WTC11 (cell line): Measurements from ENCODE around the gene PAF1. TPM values are rescaled to one million over a fixed set of nuclear protein-coding genes. Genes with fewer than 3 reads are reported as not detected.

Experiments
- ATAC-seq: fragments of 200-7000 bp; cut with Tn5 transposase; 2 replicates; pipeline ENCODE4 v1.10.0; 2021; ENCODE audit warnings: mild to moderate bottlenecking, moderate library complexity
- CTCF ChIA-PET: fragments of 300-600 bp; sonication (Branson Sonifier 250); formaldehyde crosslinking; loops from one replicate; lab custom pipeline; 2021; ENCODE audit warnings: antibody characterized with exemption; lab: Charles Lee
- POLR2A ChIA-PET: fragments of 350-600 bp; sonication (Branson Sonifier 250); formaldehyde crosslinking; loops from one replicate; lab custom pipeline; 2021; ENCODE audit warnings: antibody characterized with exemption; lab: Charles Lee
- DNase-seq: peaks from one replicate; pipeline ENCODE4 v3.0.0; 2021; ENCODE audit warnings: low spot score
- H3K27ac Mint-ChIP-seq: 2 replicates; pipeline ENCODE4 v1.8.0; 2021; ENCODE audit warnings: mixed read lengths
- H3K27me3 Mint-ChIP-seq: 2 replicates; pipeline ENCODE4 v1.8.0; 2021; ENCODE audit warnings: low read depth, mild to moderate bottlenecking, moderate library complexity, mixed read lengths
- H3K36me3 Mint-ChIP-seq: 2 replicates; pipeline ENCODE4 v1.8.0; 2021; ENCODE audit warnings: mixed read lengths
- H3K4me1 Mint-ChIP-seq: 2 replicates; pipeline ENCODE4 v1.8.0; 2022; ENCODE audit warnings: mixed read lengths
- H3K4me3 Mint-ChIP-seq: 2 replicates; pipeline ENCODE4 v1.8.0; 2021; ENCODE audit warnings: mild to moderate bottlenecking, moderate library complexity, mixed read lengths
- H3K9me3 Mint-ChIP-seq: 2 replicates; pipeline ENCODE4 v1.8.0; 2021; ENCODE audit warnings: mixed read lengths
- EMX1 ChIP-seq: fragments of 250-450 bp; sonication (Bioruptor Pico); IDR thresholded peaks from 2 replicates; pipeline ENCODE4 v1.8.0; 2021; ENCODE audit warnings: mild to moderate bottlenecking
- ETV6 ChIP-seq: sonication (generic); formaldehyde crosslinking; IDR thresholded peaks from 2 replicates; pipeline ENCODE4 v1.8.1; 2022; ENCODE audit warnings: mild to moderate bottlenecking, missing genetic modification reagents
- NFE2L1 ChIP-seq: sonication (generic); formaldehyde crosslinking; IDR thresholded peaks from 2 replicates; pipeline ENCODE4 v1.8.1; 2023; ENCODE audit warnings: missing genetic modification reagents
- PRRX2 ChIP-seq: fragments of 250-450 bp; sonication (Bioruptor Pico); IDR thresholded peaks from 2 replicates; pipeline ENCODE4 v1.8.0; 2021; ENCODE audit warnings: mild to moderate bottlenecking
- SP1 ChIP-seq: sonication (generic); formaldehyde crosslinking; conservative IDR thresholded peaks from 2 replicates; pipeline ENCODE4 v1.8.1; 2022; ENCODE audit warnings: missing genetic modification reagents
- ZNF121 ChIP-seq: sonication (generic); formaldehyde crosslinking; IDR thresholded peaks from 2 replicates; pipeline ENCODE4 v1.8.0; 2023; ENCODE audit warnings: missing genetic modification reagents
- ZNF219 ChIP-seq: sonication (generic); formaldehyde crosslinking; IDR thresholded peaks from 2 replicates; pipeline ENCODE4 v1.8.0; 2023; ENCODE audit warnings: missing genetic modification reagents, mild to moderate bottlenecking, borderline replicate concordance
- ZNF263 ChIP-seq: sonication (generic); formaldehyde crosslinking; IDR thresholded peaks from 2 replicates; pipeline ENCODE4 v1.8.1; 2022; ENCODE audit warnings: low read depth, mild to moderate bottlenecking, moderate library complexity, missing genetic modification reagents
- ZNF671 ChIP-seq: fragments of 250-450 bp; sonication (Bioruptor Pico); IDR thresholded peaks from 2 replicates; pipeline ENCODE4 v1.8.0; 2021; ENCODE audit warnings: mild to moderate bottlenecking
- total RNA-seq: library from RNA; stranded (reverse); gene quantifications from 3 replicates; pipeline ENCODE4 v1.2.3, GENCODE V29; 2021
- TF ChIP-seq, protein P1 (sequence below): sonication (generic); formaldehyde crosslinking; IDR thresholded peaks from 2 replicates; pipeline ENCODE4 v1.8.1; 2022; ENCODE audit warnings: mild to moderate bottlenecking, moderate library complexity, missing genetic modification reagents
- TF ChIP-seq, protein P2 (sequence below): sonication (generic); formaldehyde crosslinking; IDR thresholded peaks from 2 replicates; pipeline ENCODE4 v1.8.0; 2022; ENCODE audit warnings: mild to moderate bottlenecking, missing genetic modification reagents
- TF ChIP-seq, protein P3 (sequence below): fragments of 250-450 bp; sonication (Bioruptor Pico); IDR thresholded peaks from 2 replicates; pipeline ENCODE4 v1.9.0; 2021; ENCODE audit warnings: moderate library complexity, mild to moderate bottlenecking, inconsistent platforms, borderline replicate concordance
- TF ChIP-seq, protein P4 (sequence below): fragments of 250-450 bp; sonication (Bioruptor Pico); IDR thresholded peaks from 2 replicates; pipeline ENCODE4 v2.1.2; 2022; ENCODE audit warnings: mild to moderate bottlenecking, moderate library complexity
- TF ChIP-seq, protein P5 (sequence below): sonication (generic); formaldehyde crosslinking; IDR thresholded peaks from 2 replicates; pipeline ENCODE4 v1.8.0; 2023; ENCODE audit warnings: missing genetic modification reagents
- TF ChIP-seq, protein P6 (sequence below): fragments of 200-600 bp; IDR thresholded peaks from 2 replicates; pipeline ENCODE4 v1.8.0; 2022; ENCODE audit warnings: antibody characterized with exemption
- TF ChIP-seq, protein P7 (sequence below): sonication (generic); formaldehyde crosslinking; IDR thresholded peaks from 2 replicates; pipeline ENCODE4 v1.8.0; 2022; ENCODE audit warnings: mild to moderate bottlenecking, missing genetic modification reagents
- TF ChIP-seq, protein P8 (sequence below): sonication (generic); formaldehyde crosslinking; IDR thresholded peaks from 2 replicates; pipeline ENCODE4 v1.8.1; 2023; ENCODE audit warnings: mild to moderate bottlenecking, missing genetic modification reagents, borderline replicate concordance

The PAF1 gene
- total RNA-seq, 1 experiment from 2014 or later, result 27.8 TPM

DNA sequence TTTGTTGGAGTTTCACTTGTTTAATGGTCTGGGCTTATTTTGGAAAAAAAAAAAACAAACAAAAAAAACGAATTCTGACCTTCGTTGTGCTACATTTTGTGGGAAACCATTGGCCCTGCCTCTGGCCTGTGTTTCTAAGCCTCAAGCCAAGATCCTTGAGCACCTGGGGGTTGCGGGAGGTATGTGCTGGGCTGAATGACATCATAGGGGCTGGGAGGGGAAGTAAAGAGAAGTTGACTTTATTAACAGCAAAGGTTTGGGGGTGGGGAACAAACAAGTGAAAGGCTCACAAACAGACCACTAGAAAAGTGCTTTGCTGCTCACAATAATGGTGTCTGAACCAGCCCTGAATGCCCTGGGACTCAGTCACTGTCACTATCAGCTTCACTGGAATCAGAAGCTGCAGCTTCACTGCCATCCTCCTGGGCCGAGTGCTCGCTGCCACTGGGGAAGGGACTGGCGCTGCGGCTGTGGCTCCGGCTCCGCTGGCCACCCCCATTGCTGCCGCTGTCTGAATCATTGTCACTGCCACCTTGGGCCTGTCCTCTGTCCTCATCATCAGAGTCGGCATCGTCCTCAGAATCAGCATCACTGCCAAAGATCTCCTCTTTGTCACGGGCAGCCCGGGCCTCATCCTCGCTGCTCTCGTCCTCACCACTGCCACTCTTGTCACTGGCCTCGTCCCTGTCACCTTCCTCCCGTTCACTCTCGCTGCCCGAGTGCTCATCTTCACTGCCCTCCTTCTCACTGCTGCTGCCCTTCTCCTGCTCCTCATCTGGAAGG lies 5.1 kb downstream of the PAF1 start (continued):
- TF ChIP-seq, protein P1, sequence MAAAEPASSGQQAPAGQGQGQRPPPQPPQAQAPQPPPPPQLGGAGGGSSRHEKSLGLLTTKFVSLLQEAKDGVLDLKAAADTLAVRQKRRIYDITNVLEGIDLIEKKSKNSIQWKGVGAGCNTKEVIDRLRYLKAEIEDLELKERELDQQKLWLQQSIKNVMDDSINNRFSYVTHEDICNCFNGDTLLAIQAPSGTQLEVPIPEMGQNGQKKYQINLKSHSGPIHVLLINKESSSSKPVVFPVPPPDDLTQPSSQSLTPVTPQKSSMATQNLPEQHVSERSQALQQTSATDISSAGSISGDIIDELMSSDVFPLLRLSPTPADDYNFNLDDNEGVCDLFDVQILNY (CRISPR knock-in tag), result no peak
- TF ChIP-seq, protein P2, sequence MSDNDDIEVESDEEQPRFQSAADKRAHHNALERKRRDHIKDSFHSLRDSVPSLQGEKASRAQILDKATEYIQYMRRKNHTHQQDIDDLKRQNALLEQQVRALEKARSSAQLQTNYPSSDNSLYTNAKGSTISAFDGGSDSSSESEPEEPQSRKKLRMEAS (CRISPR knock-in tag), result no peak

DNA sequence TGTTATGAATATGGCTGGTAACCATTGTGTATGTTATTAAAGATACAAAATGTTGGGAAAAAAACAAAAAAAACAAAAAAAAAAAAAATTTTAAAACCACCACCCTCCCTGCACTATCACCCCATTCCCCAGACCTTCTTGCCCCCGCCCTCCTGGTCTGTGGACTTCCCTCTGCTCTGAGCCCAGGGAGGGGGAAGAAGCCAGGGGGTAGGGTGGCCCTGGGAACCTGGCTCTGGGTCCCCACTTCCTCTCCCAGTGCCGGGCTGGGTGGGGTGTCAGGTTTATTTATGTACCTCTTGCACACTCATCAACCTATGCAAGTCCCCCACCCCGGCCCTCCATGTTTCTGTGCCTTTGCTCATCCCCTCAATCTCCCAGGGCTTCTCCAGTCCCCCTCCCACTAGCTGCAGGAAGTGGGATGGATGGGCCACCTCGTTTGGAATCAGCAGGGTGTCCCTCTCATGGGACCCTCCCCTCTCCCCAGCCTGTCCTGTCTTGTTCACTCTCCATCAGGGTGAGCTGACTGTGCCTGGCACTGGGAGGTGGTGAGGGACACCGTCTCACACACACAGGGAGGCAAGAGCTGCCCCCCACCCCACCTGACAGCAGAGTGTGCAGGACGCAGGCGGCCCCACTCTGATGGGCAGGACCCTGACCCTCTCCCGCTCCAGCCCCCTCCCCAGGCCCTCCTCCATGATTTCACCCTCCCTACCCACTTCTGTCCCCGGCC lies 5.9 kb downstream of the PAF1 start:
- no peaks in the 10 kb centered on the region; the same call in 1 of the 2 replicates for H3K27me3 Mint-ChIP-seq
- H3K27ac Mint-ChIP-seq, result no peak overlapping the region
- peak; percentile 16; the same call in 1 of the 2 replicates for ATAC-seq
- no peaks in the 10 kb centered on the region for H3K9me3 Mint-ChIP-seq
- TF ChIP-seq, protein P3, sequence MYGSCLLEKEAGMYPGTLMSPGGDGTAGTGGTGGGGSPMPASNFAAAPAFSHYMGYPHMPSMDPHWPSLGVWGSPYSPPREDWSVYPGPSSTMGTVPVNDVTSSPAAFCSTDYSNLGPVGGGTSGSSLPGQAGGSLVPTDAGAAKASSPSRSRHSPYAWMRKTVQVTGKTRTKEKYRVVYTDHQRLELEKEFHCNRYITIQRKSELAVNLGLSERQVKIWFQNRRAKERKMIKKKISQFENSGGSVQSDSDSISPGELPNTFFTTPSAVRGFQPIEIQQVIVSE (CRISPR knock-in tag), result no peak
- TF ChIP-seq PRRX2 (CRISPR knock-in tag), result no peak
- TF ChIP-seq, protein P4, sequence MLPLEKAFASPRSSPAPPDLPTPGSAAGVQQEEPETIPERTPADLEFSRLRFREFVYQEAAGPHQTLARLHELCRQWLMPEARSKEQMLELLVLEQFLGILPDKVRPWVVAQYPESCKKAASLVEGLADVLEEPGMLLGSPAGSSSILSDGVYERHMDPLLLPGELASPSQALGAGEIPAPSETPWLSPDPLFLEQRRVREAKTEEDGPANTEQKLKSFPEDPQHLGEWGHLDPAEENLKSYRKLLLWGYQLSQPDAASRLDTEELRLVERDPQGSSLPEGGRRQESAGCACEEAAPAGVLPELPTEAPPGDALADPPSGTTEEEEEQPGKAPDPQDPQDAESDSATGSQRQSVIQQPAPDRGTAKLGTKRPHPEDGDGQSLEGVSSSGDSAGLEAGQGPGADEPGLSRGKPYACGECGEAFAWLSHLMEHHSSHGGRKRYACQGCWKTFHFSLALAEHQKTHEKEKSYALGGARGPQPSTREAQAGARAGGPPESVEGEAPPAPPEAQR, result no peak
- TF ChIP-seq ETV6 (CRISPR knock-in tag), result no peak
- TF ChIP-seq, protein P5, sequence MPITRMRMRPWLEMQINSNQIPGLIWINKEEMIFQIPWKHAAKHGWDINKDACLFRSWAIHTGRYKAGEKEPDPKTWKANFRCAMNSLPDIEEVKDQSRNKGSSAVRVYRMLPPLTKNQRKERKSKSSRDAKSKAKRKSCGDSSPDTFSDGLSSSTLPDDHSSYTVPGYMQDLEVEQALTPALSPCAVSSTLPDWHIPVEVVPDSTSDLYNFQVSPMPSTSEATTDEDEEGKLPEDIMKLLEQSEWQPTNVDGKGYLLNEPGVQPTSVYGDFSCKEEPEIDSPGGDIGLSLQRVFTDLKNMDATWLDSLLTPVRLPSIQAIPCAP, result no peak
- TF ChIP-seq, protein P6, sequence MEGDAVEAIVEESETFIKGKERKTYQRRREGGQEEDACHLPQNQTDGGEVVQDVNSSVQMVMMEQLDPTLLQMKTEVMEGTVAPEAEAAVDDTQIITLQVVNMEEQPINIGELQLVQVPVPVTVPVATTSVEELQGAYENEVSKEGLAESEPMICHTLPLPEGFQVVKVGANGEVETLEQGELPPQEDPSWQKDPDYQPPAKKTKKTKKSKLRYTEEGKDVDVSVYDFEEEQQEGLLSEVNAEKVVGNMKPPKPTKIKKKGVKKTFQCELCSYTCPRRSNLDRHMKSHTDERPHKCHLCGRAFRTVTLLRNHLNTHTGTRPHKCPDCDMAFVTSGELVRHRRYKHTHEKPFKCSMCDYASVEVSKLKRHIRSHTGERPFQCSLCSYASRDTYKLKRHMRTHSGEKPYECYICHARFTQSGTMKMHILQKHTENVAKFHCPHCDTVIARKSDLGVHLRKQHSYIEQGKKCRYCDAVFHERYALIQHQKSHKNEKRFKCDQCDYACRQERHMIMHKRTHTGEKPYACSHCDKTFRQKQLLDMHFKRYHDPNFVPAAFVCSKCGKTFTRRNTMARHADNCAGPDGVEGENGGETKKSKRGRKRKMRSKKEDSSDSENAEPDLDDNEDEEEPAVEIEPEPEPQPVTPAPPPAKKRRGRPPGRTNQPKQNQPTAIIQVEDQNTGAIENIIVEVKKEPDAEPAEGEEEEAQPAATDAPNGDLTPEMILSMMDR, result no peak
- no peak for TF ChIP-seq SP1 (CRISPR knock-in tag)
- peaks cover 72% of the 10 kb centered on the region for H3K36me3 Mint-ChIP-seq
- DNase-seq, result no peak
- H3K4me3 Mint-ChIP-seq, result no peak overlapping the region
- CTCF ChIA-PET, result interaction anchor here (0.7 kb wide), 1 partner anchor 13 kb away, joined by 4 read pairs; no protein-coding TSS in a partner anchor
- POLR2A ChIA-PET, result interaction anchor here (1.2 kb wide), 1 partner anchor 51 kb away, joined by 3 read pairs; the partner anchor contains the start of gene RPS16
- peaks cover 8% of the 10 kb centered on the region for H3K4me1 Mint-ChIP-seq

DNA sequence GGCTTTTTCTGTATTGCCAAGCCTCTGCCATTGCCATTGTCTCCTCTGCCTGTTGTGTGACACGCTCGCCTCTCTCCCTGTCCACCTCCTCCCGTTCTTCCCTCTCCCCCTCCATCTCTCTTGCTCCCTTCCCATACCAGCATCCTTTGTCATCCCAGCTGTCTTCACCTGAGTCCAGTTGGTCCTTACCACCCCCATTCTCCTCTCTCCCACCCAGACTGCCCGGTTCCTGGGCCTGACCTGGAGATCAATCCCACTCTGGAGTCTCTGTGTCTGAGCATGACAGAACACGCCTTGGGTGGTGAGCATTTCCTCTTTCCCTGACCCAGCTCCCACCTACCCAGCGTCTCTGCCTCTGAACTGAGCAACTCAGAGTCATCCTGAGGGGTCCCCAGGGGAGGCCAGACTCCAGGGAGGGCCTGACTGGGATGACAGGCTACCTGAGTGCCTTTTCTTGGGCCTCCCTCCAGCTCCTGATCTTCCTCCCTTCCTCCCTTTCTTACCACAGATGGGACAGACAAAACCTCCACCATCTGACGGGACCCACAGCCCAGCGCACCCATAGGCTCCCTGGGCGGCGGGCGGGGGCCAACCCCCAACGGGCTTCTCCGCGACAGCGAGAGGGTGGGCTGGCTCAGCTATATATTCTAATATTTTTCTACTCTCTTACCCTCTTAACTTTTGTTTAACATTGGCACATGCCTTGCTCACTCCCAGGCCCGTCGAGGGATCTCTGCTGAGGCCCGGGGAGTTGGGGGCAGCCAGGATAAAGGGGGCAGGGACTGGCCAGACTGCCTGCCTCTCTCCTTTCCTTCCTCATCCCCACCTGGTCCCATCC lies 7.7 kb downstream of the PAF1 start:
- no peaks in the 10 kb centered on the region for H3K9me3 Mint-ChIP-seq
- ChIA-PET CTCF (interaction anchor here (1.7 kb wide), 1 partner anchor 15 kb away, joined by 6 read pairs; no protein-coding TSS in a partner anchor), POLR2A (interaction anchor here (1.2 kb wide), 1 partner anchor 21 kb away, joined by 3 read pairs; no protein-coding TSS in a partner anchor)
- H3K36me3 Mint-ChIP-seq, result peaks cover 77% of the 10 kb centered on the region
- no peak for ATAC-seq
- DNase-seq, result no peak
- H3K27me3 Mint-ChIP-seq, result no peaks in the 10 kb centered on the region
- no peak overlapping the region; the same call in 1 of the 2 replicates for H3K27ac Mint-ChIP-seq
- H3K4me1 Mint-ChIP-seq, result peaks cover 7% of the 10 kb centered on the region; the same call in 1 of the 2 replicates
- H3K4me3 Mint-ChIP-seq, result no peak overlapping the region
- TF ChIP-seq EMX1 (CRISPR knock-in tag) (no peak), ZNF671 (no peak), ZNF219 (CRISPR knock-in tag) (no peak), ZNF263 (no peak), NFE2L1 (CRISPR knock-in tag) (no peak), ZNF121 (no peak)
- TF ChIP-seq, protein P7, sequence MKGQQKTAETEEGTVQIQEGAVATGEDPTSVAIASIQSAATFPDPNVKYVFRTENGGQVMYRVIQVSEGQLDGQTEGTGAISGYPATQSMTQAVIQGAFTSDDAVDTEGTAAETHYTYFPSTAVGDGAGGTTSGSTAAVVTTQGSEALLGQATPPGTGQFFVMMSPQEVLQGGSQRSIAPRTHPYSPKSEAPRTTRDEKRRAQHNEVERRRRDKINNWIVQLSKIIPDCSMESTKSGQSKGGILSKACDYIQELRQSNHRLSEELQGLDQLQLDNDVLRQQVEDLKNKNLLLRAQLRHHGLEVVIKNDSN, result no peak
- TF ChIP-seq, protein P5, result no peak
- TF ChIP-seq, protein P8, sequence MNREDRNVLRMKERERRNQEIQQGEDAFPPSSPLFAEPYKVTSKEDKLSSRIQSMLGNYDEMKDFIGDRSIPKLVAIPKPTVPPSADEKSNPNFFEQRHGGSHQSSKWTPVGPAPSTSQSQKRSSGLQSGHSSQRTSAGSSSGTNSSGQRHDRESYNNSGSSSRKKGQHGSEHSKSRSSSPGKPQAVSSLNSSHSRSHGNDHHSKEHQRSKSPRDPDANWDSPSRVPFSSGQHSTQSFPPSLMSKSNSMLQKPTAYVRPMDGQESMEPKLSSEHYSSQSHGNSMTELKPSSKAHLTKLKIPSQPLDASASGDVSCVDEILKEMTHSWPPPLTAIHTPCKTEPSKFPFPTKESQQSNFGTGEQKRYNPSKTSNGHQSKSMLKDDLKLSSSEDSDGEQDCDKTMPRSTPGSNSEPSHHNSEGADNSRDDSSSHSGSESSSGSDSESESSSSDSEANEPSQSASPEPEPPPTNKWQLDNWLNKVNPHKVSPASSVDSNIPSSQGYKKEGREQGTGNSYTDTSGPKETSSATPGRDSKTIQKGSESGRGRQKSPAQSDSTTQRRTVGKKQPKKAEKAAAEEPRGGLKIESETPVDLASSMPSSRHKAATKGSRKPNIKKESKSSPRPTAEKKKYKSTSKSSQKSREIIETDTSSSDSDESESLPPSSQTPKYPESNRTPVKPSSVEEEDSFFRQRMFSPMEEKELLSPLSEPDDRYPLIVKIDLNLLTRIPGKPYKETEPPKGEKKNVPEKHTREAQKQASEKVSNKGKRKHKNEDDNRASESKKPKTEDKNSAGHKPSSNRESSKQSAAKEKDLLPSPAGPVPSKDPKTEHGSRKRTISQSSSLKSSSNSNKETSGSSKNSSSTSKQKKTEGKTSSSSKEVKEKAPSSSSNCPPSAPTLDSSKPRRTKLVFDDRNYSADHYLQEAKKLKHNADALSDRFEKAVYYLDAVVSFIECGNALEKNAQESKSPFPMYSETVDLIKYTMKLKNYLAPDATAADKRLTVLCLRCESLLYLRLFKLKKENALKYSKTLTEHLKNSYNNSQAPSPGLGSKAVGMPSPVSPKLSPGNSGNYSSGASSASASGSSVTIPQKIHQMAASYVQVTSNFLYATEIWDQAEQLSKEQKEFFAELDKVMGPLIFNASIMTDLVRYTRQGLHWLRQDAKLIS (CRISPR knock-in tag), result no peak
